Bronchial epithelial cell (primary cell): ENCODE data around the gene FYN. TPM values are rescaled to one million over a fixed set of nuclear protein-coding genes. Genes with fewer than 3 reads are reported as not detected.

Experiments used
- DNase-seq: peaks from one replicate; pipeline ENCODE4 v3.0.0-alpha.2; 2010; ENCODE audit warnings: low read depth
- FAIRE-seq: peaks from 2 replicates; lab custom pipeline; 2011; peaks lifted over from hg19 to GRCh38; lab: Jason Lieb, UNC
- H3K27me3 ChIP-seq: 2 replicates; pipeline ENCODE4 v1.5.1; 2011; ENCODE audit warnings: low read length; ENCODE audit not compliant: control insufficient read depth, insufficient read depth
- H3K36me3 ChIP-seq: 2 replicates; pipeline ENCODE4 v1.5.1; 2011; ENCODE audit warnings: low read length; ENCODE audit not compliant: control insufficient read depth, insufficient read depth
- H3K4me3 ChIP-seq: 2 replicates; pipeline ENCODE4 v1.5.1; 2011; ENCODE audit warnings: mild to moderate bottlenecking, low read depth, low read length, control low read depth
- total RNA-seq: library from RNA; depleted of rRNA; stranded (reverse); fragments of >200 nt; gene quantifications from 2 replicates; pipeline ENCODE4 v1.2.1, GENCODE V29; 2014
- TF ChIP-seq, protein P1 (sequence below): IDR thresholded peaks from 2 replicates; pipeline ENCODE4 v1.5.1; 2011; ENCODE audit warnings: mild to moderate bottlenecking, moderate library complexity, low read length, control low read depth, inconsistent platforms; ENCODE audit not compliant: insufficient read depth, severe bottlenecking

FYN gene
- total RNA-seq, 1 donor from 2014 or later, result 38.7 TPM

DNA sequence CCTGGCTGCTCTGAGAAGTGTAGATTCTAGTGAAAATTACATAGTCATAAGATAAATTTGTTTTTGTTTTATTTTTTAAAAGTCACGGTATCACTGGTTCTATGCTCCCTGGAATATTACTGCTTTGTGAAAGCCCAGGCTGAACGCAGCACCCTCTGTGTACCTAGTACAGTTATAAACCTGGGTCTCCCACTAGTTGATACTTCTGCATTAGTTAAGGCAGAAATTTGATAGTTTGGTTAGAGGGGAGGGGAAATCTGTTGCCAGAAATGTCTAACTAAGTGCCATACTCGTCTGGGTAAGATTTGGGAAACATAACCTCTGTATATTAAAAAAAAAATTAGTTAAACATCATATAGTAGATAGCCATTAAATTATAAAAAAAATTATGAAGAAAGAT lies 156.9 kb downstream of the FYN start:
- TF ChIP-seq, protein P1, sequence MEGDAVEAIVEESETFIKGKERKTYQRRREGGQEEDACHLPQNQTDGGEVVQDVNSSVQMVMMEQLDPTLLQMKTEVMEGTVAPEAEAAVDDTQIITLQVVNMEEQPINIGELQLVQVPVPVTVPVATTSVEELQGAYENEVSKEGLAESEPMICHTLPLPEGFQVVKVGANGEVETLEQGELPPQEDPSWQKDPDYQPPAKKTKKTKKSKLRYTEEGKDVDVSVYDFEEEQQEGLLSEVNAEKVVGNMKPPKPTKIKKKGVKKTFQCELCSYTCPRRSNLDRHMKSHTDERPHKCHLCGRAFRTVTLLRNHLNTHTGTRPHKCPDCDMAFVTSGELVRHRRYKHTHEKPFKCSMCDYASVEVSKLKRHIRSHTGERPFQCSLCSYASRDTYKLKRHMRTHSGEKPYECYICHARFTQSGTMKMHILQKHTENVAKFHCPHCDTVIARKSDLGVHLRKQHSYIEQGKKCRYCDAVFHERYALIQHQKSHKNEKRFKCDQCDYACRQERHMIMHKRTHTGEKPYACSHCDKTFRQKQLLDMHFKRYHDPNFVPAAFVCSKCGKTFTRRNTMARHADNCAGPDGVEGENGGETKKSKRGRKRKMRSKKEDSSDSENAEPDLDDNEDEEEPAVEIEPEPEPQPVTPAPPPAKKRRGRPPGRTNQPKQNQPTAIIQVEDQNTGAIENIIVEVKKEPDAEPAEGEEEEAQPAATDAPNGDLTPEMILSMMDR, result no peak
- Histone ChIP-seq H3K27me3 (no peaks in the 10 kb centered on the region), H3K4me3 (no peak overlapping the region), H3K36me3 (no peaks in the 10 kb centered on the region)
- DNase-seq (no peak), FAIRE-seq (no peak)

- DNase-seq, result no peak
Measured at GRCh38 chr6:111715321-111715720, 157.9 kb downstream of the FYN start.

DNA sequence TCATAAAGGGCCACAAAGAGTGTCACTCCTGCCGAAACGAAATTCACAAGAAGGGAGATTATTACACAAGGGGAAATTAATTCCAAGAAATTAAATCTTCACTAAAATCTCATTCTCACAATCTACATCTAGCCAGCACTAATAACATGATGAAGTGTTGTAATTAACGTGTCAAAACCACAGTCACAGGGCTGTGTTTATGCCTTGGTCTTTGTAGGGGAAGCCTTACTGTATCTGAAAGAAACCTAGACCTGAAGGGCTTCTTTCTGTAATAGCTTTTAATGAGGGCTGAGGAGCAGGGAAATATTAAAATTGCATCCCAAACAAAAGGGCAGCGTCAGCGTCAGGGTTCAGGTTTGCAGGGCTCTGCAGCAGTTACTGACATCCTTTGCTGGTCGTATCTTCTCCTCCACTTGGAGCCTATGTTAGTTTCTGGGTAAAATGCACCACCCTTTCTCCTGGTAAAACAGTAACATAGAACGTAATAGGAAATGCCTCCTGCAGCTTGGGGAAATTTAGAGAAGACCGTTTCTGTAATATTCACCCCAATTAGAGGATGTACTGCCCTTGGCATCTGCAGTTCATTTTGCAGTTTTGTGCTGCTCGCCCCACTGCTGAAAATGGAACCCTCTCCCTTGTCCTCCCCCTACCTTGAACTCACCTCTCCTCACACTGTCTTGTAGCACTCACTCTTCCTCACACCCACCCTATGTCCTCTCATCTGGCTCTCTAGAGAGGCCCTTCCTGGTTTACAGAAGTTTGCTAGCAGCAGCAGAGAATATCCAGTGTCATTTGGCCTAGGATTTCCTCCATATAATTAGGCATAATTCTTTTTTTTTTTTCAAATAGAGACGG lies 158.6 kb downstream of the FYN start:
- no peaks in the 10 kb centered on the region for H3K27me3 ChIP-seq
- no peaks in the 10 kb centered on the region for H3K36me3 ChIP-seq
- TF ChIP-seq, protein P1, result no peak
- no peak overlapping the region for H3K4me3 ChIP-seq
- DNase-seq (no peak), FAIRE-seq (no peak)

More at GRCh38 chr6:111715321-111715720, 157.9 kb downstream of the FYN start:
- Histone ChIP-seq H3K4me3 (no peak overlapping the region), H3K36me3 (no peaks in the 10 kb centered on the region), H3K27me3 (no peaks in the 10 kb centered on the region)
- TF ChIP-seq, protein P1, result no peak
- FAIRE-seq, result no peak

DNA sequence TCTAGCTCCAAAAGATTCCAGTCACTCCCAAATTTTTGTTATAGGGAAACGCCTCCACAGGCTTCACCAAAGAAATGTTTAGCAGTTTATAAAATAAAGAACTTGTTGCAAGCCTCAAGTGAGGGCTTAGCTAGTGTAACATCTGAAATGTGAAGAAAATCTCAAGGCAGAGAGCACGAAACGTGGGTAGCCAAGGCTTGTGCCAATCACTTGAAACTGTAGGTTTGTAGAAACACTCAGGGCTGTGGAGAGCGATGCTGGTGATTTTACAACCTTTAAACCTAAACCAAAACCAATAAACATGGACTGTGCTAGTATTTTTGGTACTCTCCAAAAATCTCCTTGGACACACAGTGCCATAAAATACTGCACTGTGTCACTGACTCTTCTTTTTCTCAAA lies 159.4 kb downstream of the FYN start:
- FAIRE-seq, result no peak
- H3K4me3 ChIP-seq, result no peak overlapping the region
- DNase-seq, result no peak
- no peaks in the 10 kb centered on the region for H3K27me3 ChIP-seq
- H3K36me3 ChIP-seq, result no peaks in the 10 kb centered on the region
- TF ChIP-seq, protein P1, result no peak

DNA sequence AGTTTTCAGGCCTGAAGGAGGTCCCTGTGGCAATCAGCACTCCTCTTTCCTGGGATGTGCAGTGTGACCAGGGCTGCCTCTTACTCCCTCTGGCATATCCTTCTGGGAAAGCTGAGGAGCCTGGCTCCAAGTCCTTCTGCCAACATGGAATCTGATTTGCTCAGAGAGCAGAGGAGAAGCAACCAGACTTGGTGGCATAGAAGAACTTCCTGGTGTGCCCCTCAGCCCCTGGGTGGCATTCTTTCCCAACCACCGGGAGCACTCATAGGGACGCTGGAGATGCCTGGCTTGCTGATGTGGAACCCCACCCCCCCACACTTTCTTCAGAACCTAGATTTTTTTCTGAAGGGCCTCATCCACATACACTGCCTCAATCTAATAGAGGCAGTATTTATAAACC lies 160.0 kb downstream of the FYN start:
- Histone ChIP-seq H3K27me3 (no peaks in the 10 kb centered on the region), H3K36me3 (no peaks in the 10 kb centered on the region), H3K4me3 (no peak overlapping the region)
- TF ChIP-seq, protein P1, result no peak
- no peak for FAIRE-seq
- no peak for DNase-seq
